GM20431 (cell line): ENCODE results near the gene VPS13C.

Source experiments
- in situ Hi-C: fragments of 300-500 bp; cut with MseI, MboI; formaldehyde crosslinking; loops from one replicate; pipeline ENCODE4 v1.15.0; 2020; ENCODE audit warnings: low sequenced_read_pairs; ENCODE audit not compliant: unreplicated experiment

VPS13C gene

GRCh38 chr15:61888074-61888780 lies 172.0 kb downstream of the VPS13C start:
- in situ Hi-C loops = no loop called here

GRCh38 chr15:61880084-61880483 lies 180.2 kb downstream of the VPS13C start:
- in situ Hi-C loops = no loop called here

- in situ Hi-C loops = loop anchor here (10.0 kb wide), 1 partner anchor 196 kb away; no protein-coding TSS in a partner anchor
Measured at GRCh38 chr15:61879219-61879618, 181.0 kb downstream of the VPS13C start.

GRCh38 chr15:61871926-61872522 lies 188.2 kb downstream of the VPS13C start:
- in situ Hi-C loops = loop anchor here (10.0 kb wide), 1 partner anchor 203 kb away; no protein-coding TSS in a partner anchor

- in situ Hi-C loops = loop anchor here (10.0 kb wide), 1 partner anchor 205 kb away; no protein-coding TSS in a partner anchor
Measured at GRCh38 chr15:61869656-61870055, 190.6 kb downstream of the VPS13C start.

- in situ Hi-C loops = no loop called here
Measured at GRCh38 chr15:61861962-61862361, 198.3 kb downstream of the VPS13C start.

- in situ Hi-C loops = no loop called here
Measured at GRCh38 chr15:61857169-61857829, 202.9 kb downstream of the VPS13C start.

GRCh38 chr15:61856295-61856694 lies 204.0 kb downstream of the VPS13C start:
- in situ Hi-C loops = no loop called here

GRCh38 chr15:61853195-61853594 lies 207.1 kb downstream of the VPS13C start:
- in situ Hi-C loops = no loop called here

- in situ Hi-C loops = no loop called here
Measured at GRCh38 chr15:61851955-61852354, 208.3 kb downstream of the VPS13C start.

- in situ Hi-C loops = loop anchor here (25.0 kb wide), 2 partner anchors 687 to 1262 kb away; no protein-coding TSS in a partner anchor
Measured at GRCh38 chr15:61849447-61849846, 210.8 kb downstream of the VPS13C start.

GRCh38 chr15:61841466-61841865 lies 218.8 kb downstream of the VPS13C start:
- in situ Hi-C loops = loop anchor here (25.0 kb wide), 2 partner anchors 679 to 1254 kb away; no protein-coding TSS in a partner anchor

GRCh38 chr15:61840090-61840489 lies 220.2 kb downstream of the VPS13C start:
- in situ Hi-C loops = loop anchor here (25.0 kb wide), 2 partner anchors 678 to 1253 kb away; no protein-coding TSS in a partner anchor

GRCh38 chr15:61839546-61839945 lies 220.7 kb downstream of the VPS13C start:
- in situ Hi-C loops = loop anchor here (25.0 kb wide), 2 partner anchors 677 to 1252 kb away; no protein-coding TSS in a partner anchor

- in situ Hi-C loops = loop anchor here (25.0 kb wide), 2 partner anchors 673 to 1248 kb away; no protein-coding TSS in a partner anchor
Measured at GRCh38 chr15:61835496-61836106, 224.6 kb downstream of the VPS13C start.

GRCh38 chr15:61835029-61835428 lies 225.2 kb downstream of the VPS13C start:
- in situ Hi-C loops = loop anchor here (25.0 kb wide), 2 partner anchors 673 to 1248 kb away; no protein-coding TSS in a partner anchor

- in situ Hi-C loops = loop anchor here (25.0 kb wide), 2 partner anchors 672 to 1247 kb away; no protein-coding TSS in a partner anchor
Measured at GRCh38 chr15:61834076-61834697, 226.1 kb downstream of the VPS13C start.

GRCh38 chr15:61832223-61832622 lies 228.0 kb downstream of the VPS13C start:
- in situ Hi-C loops = loop anchor here (25.0 kb wide), 2 partner anchors 670 to 1245 kb away; no protein-coding TSS in a partner anchor

GRCh38 chr15:61831505-61831921 lies 228.7 kb downstream of the VPS13C start:
- in situ Hi-C loops = loop anchor here (25.0 kb wide), 2 partner anchors 669 to 1244 kb away; no protein-coding TSS in a partner anchor
